RPMI8226 (cell line): Measurements from ENCODE around the gene HPS4.
"Not testable (repeated sequence)": the region's sequence is repeated elsewhere in the genome, so short reads cannot be mapped to it uniquely, and the experiment has no call there.

ENCODE experiments used
- DNase-seq: peaks from one replicate; pipeline ENCODE4 v3.0.0-alpha.2; 2015

HPS4 gene

GRCh38 chr22:26439559-26439958, 44.0 kb downstream of the HPS4 start:
- DNase-seq = no peak

- not testable (repeated sequence) for DNase-seq
Observed at GRCh38 chr22:26438776-26439175, 44.8 kb downstream of the HPS4 start.

GRCh38 chr22:26437694-26438392, 45.7 kb downstream of the HPS4 start:
- no peak for DNase-seq

GRCh38 chr22:26436903-26437515, 46.6 kb downstream of the HPS4 start:
- DNase-seq = no peak

GRCh38 chr22:26435327-26436093, 48.1 kb downstream of the HPS4 start:
- DNase-seq = no peak

GRCh38 chr22:26433805-26434204, 49.8 kb downstream of the HPS4 start:
- no peak for DNase-seq

GRCh38 chr22:26432619-26433311, 50.8 kb downstream of the HPS4 start:
- DNase-seq = peak; percentile 84

GRCh38 chr22:26431261-26431995, 52.2 kb downstream of the HPS4 start:
- peak; percentile 32 for DNase-seq

GRCh38 chr22:26430600-26430999, 53.0 kb downstream of the HPS4 start:
- DNase-seq = no peak

- peak; percentile 17 for DNase-seq
Observed at GRCh38 chr22:26429458-26430286, 53.9 kb downstream of the HPS4 start.

- peak; percentile 90 for DNase-seq
Observed at GRCh38 chr22:26428515-26429457, 54.8 kb downstream of the HPS4 start, which contains the start of gene ASPHD2. TSS of gene ASPHD2 (plus strand) at chr22:26429260. CDS start at chr22:26433616, 4,356 bp downstream.

GRCh38 chr22:26426924-26427323, 56.7 kb downstream of the HPS4 start:
- no peak for DNase-seq

- DNase-seq = no peak
Observed at GRCh38 chr22:26418620-26419019, 65.0 kb downstream of the HPS4 start.

- DNase-seq = no peak
Observed at GRCh38 chr22:26417406-26417805, 66.2 kb downstream of the HPS4 start.

GRCh38 chr22:26416670-26417276, 66.8 kb downstream of the HPS4 start:
- no peak for DNase-seq

- DNase-seq = no peak
Observed at GRCh38 chr22:26416256-26416655, 67.3 kb downstream of the HPS4 start.

- no peak for DNase-seq
Observed at GRCh38 chr22:26414347-26414746, 69.2 kb downstream of the HPS4 start.

GRCh38 chr22:26410386-26410785, 73.2 kb downstream of the HPS4 start:
- no peak for DNase-seq

GRCh38 chr22:26409719-26410335, 73.8 kb downstream of the HPS4 start:
- DNase-seq = no peak
